Smooth muscle cell of bladder (primary cell): ENCODE measurements around the gene MRPL34. TPM values are rescaled to one million over a fixed set of nuclear protein-coding genes. Genes with fewer than 3 reads are reported as not detected.

Experiments used
- total RNA-seq: library from RNA; depleted of rRNA; stranded (reverse); fragments of >200 nt; gene quantifications from 2 replicates; pipeline ENCODE4 v1.2.3, GENCODE V29; 2014

The MRPL34 gene
- total RNA-seq = 13.5 and 33.7 TPM in 2 replicates

DNA sequence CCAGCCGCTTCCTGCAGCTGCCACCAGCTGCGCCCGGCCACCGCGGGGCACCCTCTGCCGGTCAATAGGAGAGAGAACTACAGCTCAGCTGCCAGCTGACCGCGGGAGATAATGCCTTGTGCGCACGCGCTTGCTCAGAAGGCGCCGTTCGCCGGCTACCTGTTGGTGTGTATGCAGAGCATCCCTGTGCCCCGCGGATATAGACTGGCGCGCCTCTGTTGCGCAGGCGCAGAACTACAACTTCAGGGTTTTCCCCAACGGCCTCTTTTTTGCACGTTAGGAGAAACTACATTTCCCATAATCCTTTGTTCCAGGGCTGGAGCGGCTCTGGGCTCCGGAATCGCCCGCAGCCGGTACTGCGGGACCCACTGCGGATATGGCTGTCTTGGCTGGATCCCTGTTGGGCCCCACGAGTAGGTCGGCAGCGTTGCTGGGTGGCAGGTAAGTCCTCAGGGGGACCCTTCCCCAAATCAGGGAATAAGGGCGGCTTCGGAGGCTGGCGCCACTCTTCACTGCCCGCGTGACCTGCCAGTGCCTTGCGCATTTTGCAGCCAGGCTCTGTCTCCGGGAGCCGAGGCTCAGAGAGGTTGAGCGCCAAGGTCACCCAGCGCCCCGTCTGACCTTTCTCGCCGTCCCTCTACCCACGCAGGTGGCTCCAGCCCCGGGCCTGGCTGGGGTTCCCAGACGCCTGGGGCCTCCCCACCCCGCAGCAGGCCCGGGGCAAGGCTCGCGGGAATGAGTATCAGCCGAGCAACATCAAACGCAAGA, at the start of gene MRPL34:
Gene MRPL34 (plus strand): TSS at position 356 of the 768 bp plus-strand sequence. CDS start 21 bp downstream, at position 377.

DNA sequence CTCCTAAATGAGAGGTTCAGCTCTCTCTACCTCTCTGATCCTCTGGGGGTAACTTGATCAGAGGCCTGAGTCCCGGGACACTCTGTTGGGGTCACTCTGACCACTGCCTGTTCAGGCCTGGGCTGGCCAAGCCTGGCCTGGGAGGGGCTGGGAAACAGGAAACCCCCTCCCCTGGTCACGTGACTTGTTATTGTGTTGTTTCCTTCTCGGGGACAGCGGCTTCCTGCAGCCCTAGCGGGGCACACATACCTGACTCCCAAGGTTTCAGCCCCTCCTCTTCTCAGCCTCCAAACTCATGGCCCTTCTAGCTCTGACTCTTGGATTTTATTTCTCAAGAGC, 41.1 kb upstream of the MRPL34 start, which contains the start of gene USHBP1:
Gene USHBP1 (minus strand): TSS at position 105 of the 339 bp plus-strand sequence. CDS start 446 bp downstream, outside the sequence.

GRCh38 chr19:17266975-17267788, 38.5 kb upstream of the MRPL34 start, which contains the start of gene BABAM1:
TSS of gene BABAM1 (plus strand) at chr19:17267443. CDS start at chr19:17268807, 1,364 bp downstream.

GRCh38 chr19:17281391-17282304, 24.0 kb upstream of the MRPL34 start, which contains the start of gene ANKLE1:
TSS of gene ANKLE1 (plus strand) at chr19:17281901. CDS start at chr19:17281921, 20 bp downstream.

DNA sequence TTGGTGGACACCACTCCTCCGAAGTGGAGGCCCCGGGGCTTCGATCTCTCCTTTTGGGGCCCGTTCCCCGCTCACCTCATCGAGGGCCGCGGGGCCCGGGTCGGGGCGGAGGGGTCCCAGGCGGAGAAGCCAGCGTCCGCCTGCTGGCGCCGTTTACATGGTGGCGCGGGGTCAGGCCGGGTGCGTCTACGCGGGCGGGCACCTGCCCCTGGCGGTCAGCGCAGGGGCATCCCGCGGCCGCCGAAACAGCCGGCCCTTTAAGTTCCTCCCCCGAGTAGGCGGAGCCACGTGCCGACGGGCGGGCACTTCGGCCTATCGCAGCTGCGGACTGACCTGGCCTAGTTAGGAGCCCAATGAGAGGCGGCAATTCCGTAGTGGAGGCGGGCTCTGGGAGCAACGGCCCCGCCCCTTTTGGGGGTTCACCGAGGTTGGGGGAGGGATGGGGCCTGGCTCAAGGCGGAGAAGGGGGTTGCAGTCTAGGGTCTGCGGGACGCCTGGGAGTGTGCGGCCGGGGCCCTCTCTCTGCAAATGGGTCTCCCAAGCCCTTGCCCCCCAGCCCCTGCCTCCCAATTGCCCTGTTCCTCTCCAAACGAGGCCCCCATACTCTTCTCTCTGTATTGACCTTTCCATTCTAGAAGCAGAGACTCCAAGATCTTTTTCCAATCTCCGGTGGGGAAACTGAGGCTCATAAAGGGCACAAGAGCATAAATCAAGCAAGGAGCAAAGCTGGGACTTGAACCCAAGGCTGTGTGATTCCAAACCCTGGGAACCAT, 2.3 kb upstream of the MRPL34 start, which contains the start of gene ABHD8:
Gene ABHD8 (minus strand): TSS at position 259 of the 773 bp plus-strand sequence. CDS start 1,809 bp downstream, outside the sequence.

GRCh38 chr19:17309198-17309964, 3.7 kb downstream of the MRPL34 start, which contains the start of gene DDA1:
TSS of gene DDA1 (plus strand) at chr19:17309563. CDS start at chr19:17309655, 92 bp downstream.

DNA sequence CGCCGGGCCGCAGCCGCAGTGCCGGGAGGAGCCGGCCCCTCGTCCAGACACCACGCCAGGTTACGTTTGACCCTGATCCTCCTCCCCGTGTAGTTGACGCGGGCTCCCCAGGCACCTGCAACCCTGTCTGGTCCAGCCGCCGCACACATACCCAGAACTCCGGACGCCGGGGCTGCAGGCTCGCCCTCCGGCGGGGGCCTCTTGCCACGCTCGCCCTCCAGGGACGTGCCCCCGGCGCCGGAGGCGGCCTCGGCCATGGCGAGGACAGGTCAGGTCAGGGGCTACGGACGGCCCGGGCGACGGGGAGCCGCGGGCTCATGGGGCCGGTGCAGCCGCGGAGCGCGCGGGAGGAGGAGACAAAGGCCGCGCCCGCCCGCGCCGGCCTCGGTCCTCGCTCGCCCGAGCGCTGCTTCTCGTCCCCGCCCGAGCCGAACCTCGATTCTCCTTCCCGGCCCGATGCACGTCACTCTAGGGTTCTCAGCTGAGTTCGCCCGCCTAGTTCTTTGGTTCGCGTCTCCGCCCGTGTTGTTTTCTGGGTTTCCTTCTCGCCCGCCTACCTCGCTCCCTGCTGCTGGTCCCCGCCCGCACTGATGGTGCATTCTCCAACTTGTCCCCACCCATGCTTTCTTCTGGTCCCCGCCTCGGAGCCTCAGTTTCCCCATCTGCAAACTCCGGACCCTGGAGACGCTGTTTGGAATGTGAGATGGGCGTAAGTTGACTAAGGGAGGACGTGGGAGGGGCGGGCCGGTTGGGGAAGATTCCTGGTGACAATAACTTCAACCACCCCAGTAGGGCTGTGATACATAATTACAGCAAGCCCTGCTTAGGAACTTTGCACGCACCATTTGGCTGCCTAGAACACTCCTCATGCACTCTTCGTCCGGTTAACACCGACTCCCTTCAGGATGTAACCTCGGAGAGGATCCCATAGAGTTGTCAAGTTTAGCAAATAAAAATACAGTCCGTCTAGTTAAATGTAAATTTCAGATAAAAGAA, 29.0 kb downstream of the MRPL34 start, which contains the start of gene ANO8:
Gene ANO8 (minus strand): TSS at position 442 of the 996 bp plus-strand sequence. CDS start 185 bp downstream, at position 257.

GRCh38 chr19:17336872-17337674, 31.4 kb downstream of the MRPL34 start, which contains the start of gene GTPBP3:
TSS of gene GTPBP3 (plus strand) at chr19:17337553. CDS start at chr19:17337612, 59 bp downstream.

Other genes with a start within 250 kb of the MRPL34 start
- gene HAUS8, start 230.4 kb upstream of the MRPL34 start, total RNA-seq = 1.00 and 1.7 TPM in 2 replicates
- gene MYO9B, start 230.1 kb upstream of the MRPL34 start, total RNA-seq = 36.6 and 45.3 TPM in 2 replicates
- 23.8 and 33.3 TPM in 2 replicates for gene USE1, start 90.5 kb upstream of the MRPL34 start, total RNA-seq
- gene OCEL1, start 79.6 kb upstream of the MRPL34 start, total RNA-seq = 1.4 and 2.4 TPM in 2 replicates
- 27.9 and 37.6 TPM in 2 replicates for gene NR2F6, start 60.0 kb upstream of the MRPL34 start, total RNA-seq
- not detected in 2 replicates for gene USHBP1, start 41.1 kb upstream of the MRPL34 start, total RNA-seq
- 86.8 and 89.7 TPM in 2 replicates for gene BABAM1, start 38.4 kb upstream of the MRPL34 start, total RNA-seq
- gene ANKLE1, start 24.0 kb upstream of the MRPL34 start, total RNA-seq = 0.14 and 0.18 TPM in 2 replicates
- gene ABHD8, start 2.4 kb upstream of the MRPL34 start, total RNA-seq = 8.7 and 11.6 TPM in 2 replicates
- gene DDA1, start 3.7 kb downstream of the MRPL34 start, total RNA-seq = 17.5 and 24.2 TPM in 2 replicates
- 1.6 and 3.0 TPM in 2 replicates for gene ANO8, start 29.0 kb downstream of the MRPL34 start, total RNA-seq
- gene GTPBP3, start 31.7 kb downstream of the MRPL34 start, total RNA-seq = 5.8 and 11.5 TPM in 2 replicates
- 0.65 TPM in 1 of 2 replicates, not detected in the other for gene PLVAP, start 71.5 kb downstream of the MRPL34 start, total RNA-seq
- gene CCDC194, start 88.3 kb downstream of the MRPL34 start, total RNA-seq = not detected in 2 replicates
- gene BST2, start 99.8 kb downstream of the MRPL34 start, total RNA-seq = 0.55 and 5.4 TPM in 2 replicates
- 25.1 and 28.2 TPM in 2 replicates for gene MVB12A, start 114.2 kb downstream of the MRPL34 start, total RNA-seq
- under 0.01 and 0.14 TPM in 2 replicates for gene TMEM221, start 142.8 kb downstream of the MRPL34 start, total RNA-seq
- gene NXNL1, start 155.1 kb downstream of the MRPL34 start, total RNA-seq = not detected in 2 replicates
- gene SLC27A1, start 164.7 kb downstream of the MRPL34 start, total RNA-seq = 14.9 and 20.4 TPM in 2 replicates
- 49.4 and 58.5 TPM in 2 replicates for gene PGLS, start 205.8 kb downstream of the MRPL34 start, total RNA-seq
- 93.2 and 113 TPM in 2 replicates for gene COLGALT1, start 249.8 kb downstream of the MRPL34 start, total RNA-seq